Measurements from ENCODE around the gene GTPBP1. TPM values are rescaled to one million over a fixed set of nuclear protein-coding genes. Genes with fewer than 3 reads are reported as not detected.

The GTPBP1 gene
- total RNA-seq, 1 donor from 2014 or later, result 31.4 TPM

GRCh38 chr22:38782402-38783094 lies 76.8 kb downstream of the GTPBP1 start:
- peak; percentile 46 for DNase-seq (ENCODE audit: low read depth)

Other genes starting within 250 kb of the GTPBP1 start
- gene KDELR3, start 237.8 kb upstream of the GTPBP1 start, total RNA-seq, result 23.4 and 28.9 TPM in 2 replicates
- 393 and 559 TPM in 2 replicates for gene DDX17, start 199.6 kb upstream of the GTPBP1 start, total RNA-seq
- gene DMC1, start 135.8 kb upstream of the GTPBP1 start, total RNA-seq, result 0.52 and 1.2 TPM in 2 replicates
- 1.6 and 5.6 TPM in 2 replicates for gene FAM227A, start 49.6 kb upstream of the GTPBP1 start, total RNA-seq
- gene CBY1, start 49.3 kb upstream of the GTPBP1 start, total RNA-seq, result 15.5 and 20.3 TPM in 2 replicates
- 54.7 and 56.4 TPM in 2 replicates for gene TOMM22, start 24.0 kb upstream of the GTPBP1 start, total RNA-seq
- 59.2 and 59.4 TPM in 2 replicates for gene JOSD1, start 5.0 kb upstream of the GTPBP1 start, total RNA-seq
- 181 and 248 TPM in 2 replicates for gene SUN2, start 50.1 kb downstream of the GTPBP1 start, total RNA-seq
- gene DNAL4, start 88.2 kb downstream of the GTPBP1 start, total RNA-seq, result 18.9 and 20.1 TPM in 2 replicates
- gene NPTXR, start 138.1 kb downstream of the GTPBP1 start, total RNA-seq, result 0.47 and 0.96 TPM in 2 replicates
- gene CBX6, start 166.3 kb downstream of the GTPBP1 start, total RNA-seq, result 26.1 and 32.1 TPM in 2 replicates